HepG2 (cell line): ENCODE results near the gene ASTN1. TPM values are rescaled to one million over a fixed set of nuclear protein-coding genes. Genes with fewer than 3 reads are reported as not detected.

Experiments used
- ATAC-seq: fragments of 200-7000 bp; cut with Tn5 transposase; 3 replicates; pipeline ENCODE4 v1.9.1; 2020; ENCODE audit warnings: mild to moderate bottlenecking, moderate library complexity
- BruUV-seq: library from RNA; stranded (reverse); fragments of 400-500 nt; replicated peaks from 2 replicates; lab custom pipeline; 2021; lab: Mats Ljungman, UMichigan
- CTCF ChIA-PET: fragments of 300-600 bp; formaldehyde crosslinking; extraction: SDS; loops from one replicate; lab custom pipeline; 2021; ENCODE audit warnings: low total read pairs, inconsistent platforms, low intra/inter-chr PET ratio; lab: Yijun Ruan, JAX
- POLR2A ChIA-PET: fragments of 350-600 bp; sonication (Branson Sonifier 250); formaldehyde crosslinking; loops from one replicate; lab custom pipeline; 2020; ENCODE audit warnings: antibody characterized with exemption, inconsistent platforms; lab: Yijun Ruan, JAX
- DNase-seq: peaks from one replicate; pipeline ENCODE4 v3.0.0-alpha.2; 2015; ENCODE audit warnings: low spot score
- FAIRE-seq: peaks from 3 replicates; lab custom pipeline; 2011; peaks lifted over from hg19 to GRCh38; lab: Jason Lieb, UNC
- H2AFZ ChIP-seq: one replicate; pipeline ENCODE4 v1.6.1; 2011; ENCODE audit warnings: low read length, inconsistent platforms
- H3K27ac ChIP-seq: fragments of 300-600 bp; 3 replicates; pipeline ENCODE4 v1.8.0; 2011; ENCODE audit warnings: mixed run types, mild to moderate bottlenecking, mixed read lengths, low read length, inconsistent platforms; ENCODE audit not compliant: insufficient read depth; ENCODE audit errors: extremely low read length
- H3K27me3 ChIP-seq, 2 experiments: fragments of 200-600 bp in 1 of 2; 2 replicates in 1 of 2; 3 replicates in 1 of 2; pipeline versions ENCODE4 v1.6.0 to v1.8.0; 2011; ENCODE audit warnings: low read length in 2 of 2, mild to moderate bottlenecking in 2 of 2, moderate library complexity in 2 of 2, inconsistent platforms in 1 of 2; ENCODE audit not compliant: insufficient read depth in 2 of 2, control insufficient read depth in 1 of 2
- H3K36me3 ChIP-seq, 2 experiments: fragments of 200-600 bp in 1 of 2; replicated peaks in 1 of 2; 2 replicates in 1 of 2; 3 replicates in 1 of 2; pipeline versions ENCODE4 v1.5.1 to v1.8.0; 2011; ENCODE audit warnings: low read length in 2 of 2, inconsistent platforms in 1 of 2; ENCODE audit not compliant: insufficient read depth in 2 of 2, control insufficient read depth in 1 of 2
- H3K4me1 ChIP-seq: 2 replicates; pipeline ENCODE4 v1.5.1; 2012; ENCODE audit warnings: low read length, inconsistent platforms; ENCODE audit not compliant: insufficient read depth
- H3K4me2 ChIP-seq: 2 replicates; pipeline ENCODE4 v1.6.0; 2011; ENCODE audit warnings: low read depth, low read length, inconsistent platforms
- H3K4me3 ChIP-seq, 3 experiments: fragments of 200-600 bp in 1 of 3; sonication (generic), shearing (Covaris generic) in 1 of 3; replicated peaks in 1 of 3; 2 replicates each; pipeline ENCODE4 v1.5.1; 2011 to 2016; ENCODE audit warnings: low read length in 3 of 3, inconsistent platforms in 2 of 3, low read depth in 2 of 3, mild to moderate bottlenecking in 2 of 3, control low read depth in 1 of 3, mixed read lengths in 1 of 3; ENCODE audit not compliant: insufficient read depth in 1 of 3
- H3K79me2 ChIP-seq: one replicate; pipeline ENCODE4 v1.6.1; 2011; ENCODE audit warnings: low read length, inconsistent platforms; ENCODE audit not compliant: insufficient read depth
- H3K9ac ChIP-seq: 2 replicates; pipeline ENCODE4 v1.6.0; 2011; ENCODE audit warnings: mild to moderate bottlenecking, low read depth, low read length, inconsistent platforms; ENCODE audit not compliant: insufficient read depth
- H3K9me3 ChIP-seq: 2 replicates; pipeline ENCODE4 v1.5.1; 2012; ENCODE audit warnings: mild to moderate bottlenecking, low read length
- H4K20me1 ChIP-seq: 2 replicates; pipeline ENCODE4 v1.6.0; 2011; ENCODE audit warnings: inconsistent platforms, mild to moderate bottlenecking, low read length, moderate library complexity; ENCODE audit not compliant: insufficient read depth
- AGO1 ChIP-seq: fragments of 200-400 bp; formaldehyde crosslinking; IDR thresholded peaks from 2 replicates; pipeline ENCODE4 v1.6.1; 2017; ENCODE audit warnings: mild to moderate bottlenecking, low read depth, low read length, moderate library complexity; ENCODE audit not compliant: poor library complexity, severe bottlenecking
- ELF1 ChIP-seq: sonication (generic); formaldehyde crosslinking; IDR thresholded peaks from 2 replicates; pipeline ENCODE4 v1.4.0; 2020; ENCODE audit warnings: missing genetic modification reagents
- SNAPC2 ChIP-seq: sonication (generic); formaldehyde crosslinking; IDR thresholded peaks from 2 replicates; pipeline ENCODE4 v1.8.1; 2022; ENCODE audit warnings: mild to moderate bottlenecking, missing genetic modification reagents
- XRCC5 ChIP-seq: fragments of 200-400 bp; formaldehyde crosslinking; optimal IDR thresholded peaks from 2 replicates; pipeline ENCODE3; 2017; ENCODE audit warnings: mild to moderate bottlenecking, low read length
- WGBS: methylation state at CpG from one replicate; pipeline ENCODE4 v1.1.6; 2017; ENCODE audit warnings: low lambda C conversion rate; 5-methylcytosine and 5-hydroxymethylcytosine counted together
- in situ Hi-C: cut with HindIII; loops from 2 replicates; pipeline ENCODE4 v1.10.0; 2017; ENCODE audit warnings: low pct_unique_long_range_greater_than_20kb; ENCODE audit not compliant: extremely low pct_ligation_motif_present
- intact Hi-C: fragments of 100-400 bp; cut with micrococcal nuclease; formaldehyde crosslinking; loops from one replicate; pipeline ENCODE4 v1.10.0; 2022; ENCODE audit not compliant: unreplicated experiment
- polyA plus RNA-seq, 8 experiments: library from polyadenylated mRNA; depleted of rRNA in 3 of 8; stranded (reverse) in 7 of 8; unstranded in 1 of 8; fragments of >200 nt; fragmentation: Illumina TruSeq in 4 of 8; extraction: Trizol in 4 of 8; gene quantifications; 2 replicates each; pipeline versions ENCODE4 v1.2.1 to v1.2.3, GENCODE V29; 2011 to 2016; ENCODE audit warnings: low read depth in 4 of 8, missing spikeins in 1 of 8, mixed read lengths in 1 of 8; ENCODE audit not compliant: insufficient read depth in 1 of 8
- total RNA-seq, 5 experiments: library from RNA; depleted of rRNA; stranded (reverse); fragments of >200 nt; fragmentation: Illumina TruSeq; extraction: Trizol; gene quantifications; 2 replicates each; pipeline ENCODE4 v1.2.3, GENCODE V29; 2016; ENCODE audit warnings: low read depth in 1 of 5

Gene ASTN1
- total and polyA plus RNA-seq, 2 of the 13 experiments (the other 11 are each of a cell fraction or from before 2014, with no cell fraction given) = not detected

- H3K9me3 ChIP-seq = no peaks in the 10 kb centered on the region
- no peak overlapping the region for H3K27ac ChIP-seq
- intact Hi-C loops = no loop called here
- 8% methylated on average over 2 of the region's 2 CpGs for WGBS
- H3K36me3 ChIP-seq = no peaks in the 10 kb centered on the region
- H3K4me1 ChIP-seq = no peaks in the 10 kb centered on the region
- no peak for TF ChIP-seq AGO1
- H3K27me3 ChIP-seq = no peaks in the 10 kb centered on the region
- H2AFZ ChIP-seq = no peak overlapping the region
- no peaks in the 10 kb centered on the region for H3K79me2 ChIP-seq
- CTCF ChIA-PET = no interaction called here
- no peak overlapping the region for H3K9ac ChIP-seq
- no peaks in the 10 kb centered on the region for H4K20me1 ChIP-seq
- no peak overlapping the region for H3K4me2 ChIP-seq
- FAIRE-seq (no peak), DNase-seq (no peak), ATAC-seq (no peak)
- POLR2A ChIA-PET = no interaction called here
- no peak overlapping the region for H3K4me3 ChIP-seq
- no TSS peak for BruUV-seq
- in situ Hi-C loops = no loop called here
Observed at GRCh38 chr1:177103005-177103852, 61.3 kb downstream of the ASTN1 start.

GRCh38 chr1:177092001-177092400 is 72.5 kb downstream of the ASTN1 start:
- no peak for ATAC-seq
- Histone ChIP-seq H3K4me3 (no peak overlapping the region), H3K9me3 (peaks cover 14% of the 10 kb centered on the region; the same call in 1 of the 2 replicates), H3K9ac (no peak overlapping the region), H3K79me2 (no peaks in the 10 kb centered on the region), H3K27me3 (no peaks in the 10 kb centered on the region; a peak in 2 of 5 replicates), H3K4me1 (no peaks in the 10 kb centered on the region), H3K4me2 (no peak overlapping the region), H3K36me3 (no peaks in the 10 kb centered on the region), H3K27ac (no peak overlapping the region), H2AFZ (no peak overlapping the region), H4K20me1 (no peaks in the 10 kb centered on the region)
- POLR2A ChIA-PET = no interaction called here
- no TSS peak for BruUV-seq
- FAIRE-seq = no peak
- intact Hi-C loops (no loop called here), in situ Hi-C loops (no loop called here)
- CTCF ChIA-PET = no interaction called here
- TF ChIP-seq SNAPC2 (CRISPR knock-in tag) (no peak), XRCC5 (no peak), ELF1 (CRISPR knock-in tag) (no peak)
- no peak for DNase-seq
